Activated CD4-positive, alpha-beta T cell treated with anti-CD3 and anti-CD28 coated beads for 36 hours (primary cell): ENCODE results near the gene UBAP1L. TPM values are rescaled to one million over a fixed set of nuclear protein-coding genes. Genes with fewer than 3 reads are reported as not detected.
"Not testable (repeated sequence)": the region's sequence is repeated elsewhere in the genome, so short reads cannot be mapped to it uniquely, and the experiment has no call there.

Experiments
- ATAC-seq: fragments of 200-7000 bp; cut with Tn5 transposase; one replicate; pipeline ENCODE4 v1.10.0; 2021; ENCODE audit warnings: mild to moderate bottlenecking, moderate library complexity
- CTCF ChIA-PET: fragments of 350-600 bp; sonication (Branson Sonifier 250); formaldehyde crosslinking; loops from one replicate; lab custom pipeline; 2021; ENCODE audit warnings: antibody characterized with exemption; lab: Charles Lee
- POLR2A ChIA-PET: fragments of 350-600 bp; sonication (Branson Sonifier 250); formaldehyde crosslinking; loops from one replicate; lab custom pipeline; 2021; ENCODE audit warnings: antibody characterized with exemption, inconsistent platforms; lab: Charles Lee
- DNase-seq: peaks from one replicate; pipeline ENCODE4 v3.0.0-alpha.2; 2020
- H3K27ac Mint-ChIP-seq: one replicate; pipeline ENCODE4 v1.8.0; 2021; ENCODE audit warnings: mixed read lengths
- H3K27me3 Mint-ChIP-seq: one replicate; pipeline ENCODE4 v1.8.0; 2021; ENCODE audit warnings: mixed read lengths
- H3K36me3 Mint-ChIP-seq: one replicate; pipeline ENCODE4 v1.8.0; 2021; ENCODE audit warnings: low read depth, mixed read lengths
- H3K4me1 Mint-ChIP-seq: one replicate; pipeline ENCODE4 v1.8.0; 2021; ENCODE audit warnings: mixed read lengths
- H3K4me3 Mint-ChIP-seq: one replicate; pipeline ENCODE4 v1.8.0; 2021; ENCODE audit warnings: mild to moderate bottlenecking, moderate library complexity, mixed read lengths
- H3K9me3 Mint-ChIP-seq: one replicate; pipeline ENCODE4 v1.8.0; 2021; ENCODE audit warnings: low read depth, mixed read lengths
- intact Hi-C, 2 experiments: fragments of 100-400 bp; cut with DNase I in 1 of 2; cut with micrococcal nuclease in 1 of 2; formaldehyde crosslinking; loops; one replicate each; pipeline versions ENCODE4 v1.14.2 to v1.15.1; 2022 to 2024; cut with DNase I, micrococcal nuclease
- total RNA-seq, 2 experiments: library from RNA; stranded (reverse); gene quantifications; one replicate each; pipeline ENCODE4 v1.2.3, GENCODE V29; 2021

The UBAP1L gene
- total RNA-seq, 2 experiments from 2014 or later: 2.7 to 3.2 TPM

DNA sequence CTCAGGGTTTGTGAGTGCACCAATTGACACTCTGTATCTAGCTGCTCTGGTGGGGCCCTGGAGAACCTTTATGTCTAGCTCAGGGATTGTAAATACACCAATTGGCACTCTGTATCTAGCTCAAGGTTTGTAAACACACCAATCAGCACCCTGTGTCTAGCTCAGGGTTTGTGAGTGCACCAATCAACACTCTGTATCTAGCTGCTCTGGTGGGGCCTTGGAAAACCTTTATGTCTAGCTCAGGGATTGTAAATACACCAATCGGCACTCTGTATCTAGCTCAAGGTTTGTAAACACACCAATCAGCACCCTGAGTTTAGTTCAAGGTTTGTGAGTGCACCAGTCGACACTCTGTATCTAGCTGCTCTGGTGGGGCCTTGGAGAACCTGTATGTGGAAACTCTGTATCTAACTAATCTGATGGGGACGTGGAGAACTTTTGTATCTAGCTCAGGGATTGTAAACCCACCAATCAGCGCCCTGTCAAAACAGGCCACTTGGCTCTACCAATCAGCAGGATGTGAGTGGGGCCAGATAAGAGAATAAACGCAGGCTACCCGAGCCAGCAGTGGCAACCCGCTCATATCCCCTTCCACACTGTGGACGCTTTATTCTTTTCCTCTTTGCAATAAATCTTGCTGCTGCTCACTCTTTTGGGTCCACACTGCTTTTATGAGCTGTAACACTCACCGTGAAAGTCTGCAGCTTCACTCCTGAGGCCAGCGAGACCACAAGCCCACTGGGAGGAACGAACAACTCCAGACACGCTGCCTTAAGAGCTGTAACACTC lies 39.2 kb downstream of the UBAP1L start:
- H3K9me3 Mint-ChIP-seq, H3K27ac Mint-ChIP-seq, H3K4me1 Mint-ChIP-seq, ATAC-seq, POLR2A ChIA-PET, H3K4me3 Mint-ChIP-seq, DNase-seq, H3K36me3 Mint-ChIP-seq: not testable (repeated sequence)
- intact Hi-C loops: loop anchor here in 1 of 2 experiments (10.0 kb wide), 1 partner anchor 341 kb away; no protein-coding TSS in a partner anchor
- H3K27me3 Mint-ChIP-seq: peaks cover 17% of the 10 kb centered on the region
- CTCF ChIA-PET: interaction anchor here (0.7 to 1.9 kb wide), 3 partner anchors 42 to 1279 kb away, joined by 3 to 4 read pairs (median 3); no protein-coding TSS in a partner anchor

DNA sequence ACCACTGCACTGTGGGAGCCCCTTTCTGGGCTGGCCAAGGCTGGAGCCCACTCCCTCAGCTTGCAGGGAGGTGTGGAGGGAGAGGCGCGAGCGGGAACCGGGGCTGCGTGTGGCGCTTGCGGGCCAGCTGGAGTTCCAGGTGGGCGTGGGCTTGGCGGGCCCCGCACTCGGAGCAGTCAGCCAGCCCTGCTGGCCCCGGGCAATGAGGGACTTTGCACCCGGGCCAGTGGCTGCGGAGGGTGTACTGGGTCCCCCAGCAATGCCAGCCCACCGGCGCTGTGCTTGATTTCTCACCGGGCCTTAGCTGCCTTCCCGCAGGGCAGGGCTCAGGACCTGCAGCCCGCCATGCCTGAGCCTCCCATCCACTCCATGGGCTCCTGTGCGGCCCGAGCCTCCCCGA lies 40.1 kb downstream of the UBAP1L start:
- intact Hi-C loops: loop anchor here in 1 of 2 experiments (10.0 kb wide), 1 partner anchor 340 kb away; no protein-coding TSS in a partner anchor
- CTCF ChIA-PET: interaction anchor here (1.1 kb wide), 1 partner anchor 41 kb away, joined by 3 read pairs; no protein-coding TSS in a partner anchor
- POLR2A ChIA-PET, ATAC-seq, H3K36me3 Mint-ChIP-seq, DNase-seq, H3K4me1 Mint-ChIP-seq, H3K27ac Mint-ChIP-seq, H3K9me3 Mint-ChIP-seq, H3K4me3 Mint-ChIP-seq: not testable (repeated sequence)
- peaks cover 17% of the 10 kb centered on the region for H3K27me3 Mint-ChIP-seq

DNA sequence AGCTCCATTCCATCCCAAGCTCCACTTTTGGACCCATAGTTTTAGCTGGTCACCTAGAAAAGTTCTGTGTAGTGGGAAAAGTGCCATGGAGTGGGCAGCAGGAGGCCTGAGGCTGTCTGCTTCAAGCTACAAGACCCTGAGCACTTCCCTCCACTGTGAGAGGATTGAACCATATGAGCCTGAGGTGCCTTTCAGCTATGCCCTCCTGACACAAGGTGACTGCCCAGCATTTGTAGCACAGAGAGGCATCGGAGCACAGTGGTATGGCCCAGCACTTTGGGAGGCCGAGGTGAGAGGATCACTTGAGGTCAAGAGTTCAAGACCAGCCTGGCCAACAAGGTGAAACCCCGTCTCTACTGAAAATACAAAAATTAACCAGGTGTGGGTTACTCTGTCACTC lies 42.4 kb downstream of the UBAP1L start:
- peaks cover under 1% of the 10 kb centered on the region for H3K4me1 Mint-ChIP-seq
- no peak overlapping the region for H3K27ac Mint-ChIP-seq
- no peak overlapping the region for H3K4me3 Mint-ChIP-seq
- no peaks in the 10 kb centered on the region for H3K36me3 Mint-ChIP-seq
- ChIA-PET POLR2A (no interaction called here), CTCF (interaction anchor here (0.9 to 1.1 kb wide), 2 partner anchors 20 to 30 kb away, joined by 3 to 4 read pairs; no protein-coding TSS in a partner anchor)
- H3K9me3 Mint-ChIP-seq: no peaks in the 10 kb centered on the region
- intact Hi-C loops: loop anchor here in 1 of 2 experiments (10.0 kb wide), 1 partner anchor 338 kb away; no protein-coding TSS in a partner anchor
- DNase-seq (no peak), ATAC-seq (no peak)
- H3K27me3 Mint-ChIP-seq: peaks cover 20% of the 10 kb centered on the region

DNA sequence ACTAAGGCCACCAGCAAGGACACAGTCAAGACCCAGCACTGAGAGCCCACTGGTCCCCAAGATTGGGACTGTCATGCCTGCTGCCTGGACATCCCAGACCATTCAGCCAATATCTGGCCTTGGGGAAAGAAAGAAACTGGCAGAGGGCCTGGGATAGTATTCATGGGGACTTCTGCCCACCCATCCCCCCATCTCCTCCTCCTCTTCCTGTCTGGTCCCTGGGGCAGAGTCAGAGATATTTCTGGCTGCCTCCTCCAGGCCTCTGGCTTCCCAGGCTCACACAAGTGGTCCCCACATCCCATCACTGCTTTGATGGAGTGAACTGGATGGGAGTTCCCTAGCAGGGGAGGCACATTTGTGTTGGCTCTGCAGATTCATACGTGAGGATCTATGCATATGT lies 43.0 kb downstream of the UBAP1L start:
- DNase-seq (no peak), ATAC-seq (no peak)
- intact Hi-C loops: loop anchor here in 1 of 2 experiments (10.0 kb wide), 1 partner anchor 337 kb away; no protein-coding TSS in a partner anchor
- Mint-ChIP-seq H3K27me3 (peaks cover 23% of the 10 kb centered on the region), H3K4me1 (peaks cover 3% of the 10 kb centered on the region), H3K4me3 (no peak overlapping the region), H3K9me3 (no peaks in the 10 kb centered on the region), H3K36me3 (no peaks in the 10 kb centered on the region), H3K27ac (no peak overlapping the region)
- CTCF ChIA-PET: interaction anchor here (0.9 kb wide), 1 partner anchor 29 kb away, joined by 3 read pairs; no protein-coding TSS in a partner anchor
- POLR2A ChIA-PET: no interaction called here

DNA sequence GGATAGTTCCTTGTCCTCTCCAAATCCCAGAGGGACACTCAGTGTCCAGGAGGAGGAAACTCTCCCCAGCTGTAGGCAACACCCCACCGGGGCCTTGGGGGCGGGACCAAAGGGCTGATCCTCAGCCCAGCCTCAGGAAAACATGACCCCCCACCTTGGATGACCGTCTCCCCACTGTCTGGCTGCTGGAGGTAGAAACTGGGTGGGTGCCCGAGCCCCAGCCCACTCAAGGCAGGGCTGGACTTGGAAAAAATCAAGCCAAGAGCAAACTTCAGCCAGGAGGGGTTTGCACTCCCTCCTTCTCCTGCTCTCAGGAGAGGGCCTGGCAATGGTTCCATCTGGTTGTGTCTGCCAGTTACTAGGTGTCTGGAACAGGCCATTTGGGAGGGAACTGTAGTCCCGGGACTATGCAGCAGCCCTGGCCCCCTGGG lies 43.6 kb downstream of the UBAP1L start:
- ATAC-seq (no peak), DNase-seq (no peak)
- ChIA-PET POLR2A (no interaction called here), CTCF (no interaction called here)
- Mint-ChIP-seq H3K4me3 (no peak overlapping the region), H3K4me1 (peaks cover 3% of the 10 kb centered on the region), H3K9me3 (no peaks in the 10 kb centered on the region), H3K27me3 (peaks cover 27% of the 10 kb centered on the region), H3K36me3 (no peaks in the 10 kb centered on the region), H3K27ac (no peak overlapping the region)
- intact Hi-C loops: loop anchor here in 1 of 2 experiments (10.0 kb wide), 1 partner anchor 337 kb away; no protein-coding TSS in a partner anchor

DNA sequence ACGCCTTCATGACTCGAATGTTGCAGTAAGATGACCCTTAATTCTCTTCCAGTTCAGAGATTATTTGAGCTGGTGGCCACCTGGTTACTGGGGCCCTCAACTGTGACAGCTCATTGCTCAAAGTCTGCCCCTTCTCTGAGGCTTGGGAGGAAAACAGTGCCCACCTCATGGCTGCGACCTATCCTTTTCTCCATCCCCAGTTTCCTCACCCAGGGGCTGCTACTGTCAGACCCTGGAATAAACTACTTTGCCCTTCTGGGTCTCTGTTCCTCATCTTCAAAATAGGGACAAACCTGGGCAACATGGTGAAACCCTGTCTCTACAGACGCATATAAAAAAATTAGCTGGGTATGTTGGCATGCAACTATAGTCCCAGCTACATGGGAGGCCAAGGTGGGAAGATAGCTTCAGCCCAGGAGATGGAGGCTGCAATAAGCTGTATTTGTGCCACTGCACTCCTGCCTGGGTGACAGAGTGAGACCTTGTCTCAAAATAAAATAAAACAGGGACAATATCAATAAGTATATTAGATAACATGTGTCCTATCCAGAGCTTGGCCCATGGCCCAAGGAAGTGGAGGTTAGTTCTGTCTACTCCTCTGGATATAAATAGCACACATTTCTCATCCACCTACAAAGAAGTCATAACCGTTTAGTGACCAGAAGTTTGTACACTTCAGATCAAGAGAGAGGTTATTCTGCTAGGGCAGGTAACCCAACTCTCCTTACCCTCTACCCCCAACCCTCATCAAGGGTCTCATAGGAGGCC lies 45.0 kb downstream of the UBAP1L start:
- DNase-seq (no peak), ATAC-seq (no peak)
- Mint-ChIP-seq H3K4me3 (no peak overlapping the region), H3K27me3 (peaks cover 37% of the 10 kb centered on the region), H3K36me3 (no peaks in the 10 kb centered on the region), H3K9me3 (no peaks in the 10 kb centered on the region), H3K27ac (no peak overlapping the region), H3K4me1 (peaks cover 3% of the 10 kb centered on the region)
- POLR2A ChIA-PET: no interaction called here
- intact Hi-C loops: loop anchor here in 1 of 2 experiments (10.0 kb wide), 1 partner anchor 335 kb away; no protein-coding TSS in a partner anchor
- CTCF ChIA-PET: interaction anchor here (0.8 to 1.6 kb wide), 4 partner anchors 8 to 31 kb away, joined by 3 to 6 read pairs (median 3); no protein-coding TSS in a partner anchor

DNA sequence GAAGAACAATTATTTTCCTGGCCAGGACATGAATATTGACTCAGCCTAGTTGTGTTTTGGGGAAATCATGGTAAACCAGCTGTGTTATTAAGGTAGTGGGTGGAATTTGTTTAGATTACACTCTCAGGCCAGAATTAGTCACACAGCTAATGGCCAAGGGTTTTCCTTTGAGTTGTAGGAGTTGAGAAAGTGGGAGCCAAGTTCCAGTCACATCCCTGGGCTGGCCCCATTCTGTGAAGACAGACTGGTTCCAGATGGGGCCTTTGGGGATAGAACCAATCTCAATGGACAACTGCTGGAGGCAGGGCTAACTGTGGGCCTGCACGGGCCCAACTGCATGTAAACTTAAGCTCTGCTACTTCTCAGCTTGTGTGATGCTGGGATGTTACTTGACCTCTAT lies 45.8 kb downstream of the UBAP1L start:
- intact Hi-C loops: no loop called here
- Mint-ChIP-seq H3K4me3 (no peak overlapping the region), H3K36me3 (no peaks in the 10 kb centered on the region), H3K27ac (no peak overlapping the region), H3K27me3 (peaks cover 37% of the 10 kb centered on the region), H3K9me3 (no peaks in the 10 kb centered on the region), H3K4me1 (peaks cover 3% of the 10 kb centered on the region)
- ChIA-PET POLR2A (no interaction called here), CTCF (interaction anchor here (0.8 to 1.6 kb wide), 4 partner anchors 10 to 437 kb away, joined by 3 to 6 read pairs (median 4); no protein-coding TSS in a partner anchor)
- ATAC-seq (no peak), DNase-seq (no peak)

DNA sequence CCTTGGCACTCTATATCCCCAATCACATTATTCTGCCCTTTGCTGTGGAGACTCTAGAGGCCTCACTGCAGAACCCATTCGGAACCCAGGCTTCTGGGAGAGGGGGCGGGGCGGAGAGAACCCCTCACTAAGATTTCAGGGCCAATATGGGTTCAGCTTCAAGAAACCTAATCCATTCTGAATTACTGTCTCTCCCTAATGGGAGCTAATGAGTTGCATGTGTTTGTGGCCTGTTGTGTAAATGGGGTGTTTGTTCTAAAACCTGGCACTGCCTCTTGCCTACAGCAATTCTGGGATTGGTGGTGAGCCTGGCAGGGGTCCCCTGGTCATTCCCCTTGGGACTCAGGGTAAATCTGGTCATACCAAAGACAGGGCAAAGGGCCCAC lies 46.6 kb downstream of the UBAP1L start:
- peaks cover 37% of the 10 kb centered on the region for H3K27me3 Mint-ChIP-seq
- intact Hi-C loops: no loop called here
- POLR2A ChIA-PET: no interaction called here
- peaks cover 3% of the 10 kb centered on the region for H3K4me1 Mint-ChIP-seq
- H3K4me3 Mint-ChIP-seq: no peak overlapping the region
- CTCF ChIA-PET: interaction anchor here (0.8 to 1.6 kb wide), 4 partner anchors 13 to 438 kb away, joined by 3 to 6 read pairs (median 4); no protein-coding TSS in a partner anchor
- ATAC-seq (no peak), DNase-seq (no peak)
- no peaks in the 10 kb centered on the region for H3K36me3 Mint-ChIP-seq
- H3K9me3 Mint-ChIP-seq: no peaks in the 10 kb centered on the region
- H3K27ac Mint-ChIP-seq: no peak overlapping the region

DNA sequence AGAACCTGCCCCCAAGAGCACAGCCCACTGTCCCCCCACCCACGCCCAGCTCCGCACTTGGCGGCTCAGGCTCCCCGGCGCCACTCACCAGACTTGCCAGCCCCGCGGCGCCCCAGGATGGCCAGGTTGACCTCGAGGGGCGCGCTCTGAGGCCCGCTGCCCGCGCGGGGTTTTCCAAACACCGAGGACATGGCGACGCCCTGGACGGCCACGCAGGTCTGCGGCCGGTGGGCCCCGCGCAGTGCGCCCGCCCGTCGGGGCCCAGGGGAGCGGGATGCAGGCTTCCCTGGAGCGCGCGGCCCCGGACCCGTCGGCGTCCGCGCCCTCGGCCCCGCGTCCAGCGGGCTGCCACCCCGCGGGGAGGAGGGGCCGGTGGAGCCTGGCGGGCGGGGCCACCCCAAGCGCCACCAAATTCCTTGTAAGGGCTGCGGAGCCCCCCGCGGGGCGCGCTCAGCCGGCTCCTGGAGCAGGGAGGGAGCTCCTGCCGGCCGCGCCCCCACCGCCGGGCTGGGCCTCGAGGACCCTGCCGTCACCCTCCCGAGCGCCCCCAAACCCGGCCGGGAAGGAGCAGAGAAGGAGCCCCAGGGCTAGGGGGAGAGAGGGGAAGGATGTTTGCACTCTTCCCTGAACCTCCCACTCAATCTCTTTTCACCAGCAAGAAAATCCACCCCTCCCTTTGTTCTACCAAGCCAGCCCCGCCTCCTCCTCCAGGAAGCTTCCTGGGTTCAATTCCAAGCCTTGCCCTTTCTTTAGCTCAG lies 47.2 kb downstream of the UBAP1L start, which contains the start of gene RASL12:
Gene RASL12 (minus strand): TSS at position 347 of the 758 bp plus-strand sequence. CDS start 156 bp downstream, at position 191.
- Mint-ChIP-seq H3K27me3 (peaks cover 37% of the 10 kb centered on the region), H3K27ac (no peak within 1 kb of the TSS), H3K36me3 (no peaks in the 10 kb centered on the region), H3K9me3 (no peaks in the 10 kb centered on the region), H3K4me3 (no peak within 1 kb of the TSS), H3K4me1 (peaks cover 3% of the 10 kb centered on the region)
- DNase-seq: no peak
- no peak for ATAC-seq
- ChIA-PET CTCF (interaction anchor here (0.8 to 1.2 kb wide), 2 partner anchors 12 to 142 kb away, joined by 3 read pairs; no protein-coding TSS in a partner anchor), POLR2A (no interaction called here)
- intact Hi-C loops: no loop called here

DNA sequence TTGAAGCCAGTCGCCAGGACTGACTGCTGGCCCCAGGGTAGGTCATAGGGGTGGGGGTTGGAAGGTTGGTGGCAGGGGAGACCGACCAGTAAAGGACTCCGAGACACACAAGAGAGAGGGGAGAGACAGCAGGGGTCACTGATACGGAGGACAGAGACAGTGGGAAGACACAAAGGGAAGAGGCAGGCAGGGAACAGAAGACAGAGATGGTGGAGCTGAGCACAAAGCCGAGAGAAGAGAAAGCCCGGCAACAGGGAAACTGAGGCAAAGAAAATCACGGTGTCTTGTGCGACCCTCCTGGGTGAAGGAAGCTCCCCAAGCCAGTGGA lies 47.7 kb downstream of the UBAP1L start:
- H3K4me3 Mint-ChIP-seq: no peak overlapping the region
- intact Hi-C loops: no loop called here
- H3K36me3 Mint-ChIP-seq: no peaks in the 10 kb centered on the region
- H3K27ac Mint-ChIP-seq: no peak overlapping the region
- CTCF ChIA-PET: interaction anchor here (0.8 to 1.2 kb wide), 2 partner anchors 12 to 143 kb away, joined by 3 read pairs; no protein-coding TSS in a partner anchor
- no peaks in the 10 kb centered on the region for H3K9me3 Mint-ChIP-seq
- ATAC-seq (no peak), DNase-seq (no peak)
- H3K27me3 Mint-ChIP-seq: peaks cover 37% of the 10 kb centered on the region
- H3K4me1 Mint-ChIP-seq: peaks cover 3% of the 10 kb centered on the region
- POLR2A ChIA-PET: no interaction called here
